CD4-positive, alpha-beta T cell (primary cell): ENCODE results near the gene BPIFA3. TPM values are rescaled to one million over a fixed set of nuclear protein-coding genes. Genes with fewer than 3 reads are reported as not detected.

ENCODE experiments used
- ATAC-seq: fragments of 200-7000 bp; cut with Tn5 transposase; one replicate; pipeline ENCODE4 v1.10.0; 2022; ENCODE audit warnings: mild to moderate bottlenecking; ENCODE audit not compliant: poor library complexity
- CTCF ChIA-PET: fragments of 350-600 bp; sonication (Branson Sonifier 250); formaldehyde crosslinking; loops from one replicate; lab custom pipeline; 2021; ENCODE audit warnings: antibody characterized with exemption, inconsistent platforms; lab: Charles Lee
- POLR2A ChIA-PET: fragments of 350-600 bp; sonication (Branson Sonifier 250); formaldehyde crosslinking; loops from one replicate; lab custom pipeline; 2021; ENCODE audit warnings: antibody characterized with exemption, inconsistent platforms; lab: Charles Lee
- DNase-seq, 14 experiments: peaks; one replicate each; pipeline ENCODE4 v3.0.0-alpha.2; 2013 to 2020; ENCODE audit warnings: mixed read lengths in 2 of 14
- H3K27ac ChIP-seq, 2 donors: one replicate each; pipeline versions ENCODE4 v1.5.1 to v1.7.0; 2013; ENCODE audit warnings: low read length in 2 of 2, low read depth in 1 of 2, mild to moderate bottlenecking in 1 of 2
- H3K27me3 ChIP-seq, 2 experiments: 1 replicate in 1 of 2; 2 replicates in 1 of 2; pipeline versions ENCODE4 v1.6.1 to v1.7.0; 2013; ENCODE audit warnings: low read length in 2 of 2, control low read depth in 1 of 2, mild to moderate bottlenecking in 1 of 2, moderate library complexity in 1 of 2; ENCODE audit not compliant: insufficient read depth in 2 of 2, control insufficient read depth in 1 of 2
- H3K36me3 ChIP-seq: one replicate; pipeline ENCODE4 v1.6.1; 2013; ENCODE audit warnings: low read length, control low read depth; ENCODE audit not compliant: insufficient read depth
- H3K4me1 ChIP-seq: one replicate; pipeline ENCODE4 v1.6.1; 2013; ENCODE audit warnings: low read length, control low read depth; ENCODE audit not compliant: insufficient read depth
- H3K4me3 ChIP-seq: one replicate; pipeline ENCODE4 v1.5.1; 2013; ENCODE audit warnings: mild to moderate bottlenecking, low read length, moderate library complexity
- H3K9me3 ChIP-seq, 2 experiments: 1 replicate in 1 of 2; 2 replicates in 1 of 2; pipeline versions ENCODE4 v1.6.1 to v1.7.0; 2013; ENCODE audit warnings: low read length in 2 of 2, mild to moderate bottlenecking in 2 of 2, control low read depth in 1 of 2, moderate library complexity in 1 of 2; ENCODE audit not compliant: control insufficient read depth in 1 of 2, insufficient read depth in 1 of 2
- H3K27ac Mint-ChIP-seq: one replicate; pipeline ENCODE4 v1.8.0; 2020; ENCODE audit warnings: mixed read lengths
- H3K27me3 Mint-ChIP-seq: one replicate; pipeline ENCODE4 v1.8.0; 2021; ENCODE audit warnings: mixed read lengths
- H3K36me3 Mint-ChIP-seq: one replicate; pipeline ENCODE4 v1.8.0; 2021; ENCODE audit warnings: low read depth, mixed read lengths
- H3K4me1 Mint-ChIP-seq: one replicate; pipeline ENCODE4 v1.8.0; 2021; ENCODE audit warnings: low read depth, mixed read lengths
- H3K4me3 Mint-ChIP-seq: one replicate; pipeline ENCODE4 v1.8.0; 2020; ENCODE audit warnings: mild to moderate bottlenecking, mixed read lengths
- H3K9me3 Mint-ChIP-seq: one replicate; pipeline ENCODE4 v1.8.0; 2020; ENCODE audit warnings: mixed read lengths
- intact Hi-C, 2 experiments: fragments of 100-400 bp; cut with DNase I in 1 of 2; cut with micrococcal nuclease in 1 of 2; formaldehyde crosslinking; loops; one replicate each; pipeline versions ENCODE4 v1.15.1 to v1.9.0; 2023 to 2025; cut with DNase I, micrococcal nuclease
- total RNA-seq, 174 experiments: library from RNA in 2 of 174; stranded (reverse) in 2 of 174; gene quantifications; one replicate each; pipeline ENCODE4 v1.2.3 and lab custom pipeline; 2021 to 2026
- TF ChIP-seq, protein P1 (sequence below): fragments of 200-600 bp; IDR thresholded peaks from one replicate; pipeline ENCODE4 v1.8.0; 2022; ENCODE audit warnings: antibody characterized with exemption, mild to moderate bottlenecking

The BPIFA3 gene
- total RNA-seq, 2 experiments from 2014 or later: not detected

DNA sequence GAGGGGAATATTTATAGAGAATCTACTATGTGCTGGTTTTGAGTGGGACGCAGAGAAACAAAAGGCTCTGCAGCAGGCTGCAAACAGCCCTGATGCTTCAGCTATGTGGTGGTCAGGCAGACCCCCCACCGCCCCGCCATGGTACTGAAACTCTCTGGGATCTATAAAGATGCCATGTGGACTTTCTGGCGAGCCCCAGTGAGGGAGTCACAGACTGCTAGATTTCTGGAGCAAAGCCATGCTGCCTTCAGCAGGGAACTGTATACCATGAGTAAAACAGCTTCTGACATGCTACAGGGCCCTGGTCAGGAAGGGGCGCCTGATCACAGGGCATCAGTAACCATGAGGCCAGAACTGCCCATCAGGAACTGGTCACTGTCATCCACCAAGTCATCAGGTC, 46.6 kb downstream of the BPIFA3 start:
- H3K27me3 ChIP-seq: peaks cover 9% of the 10 kb centered on the region in 2 experiments
- no peak overlapping the region for H3K4me3 ChIP-seq
- ATAC-seq: no peak
- no peak for DNase-seq
- intact Hi-C loops: no loop called here
- Mint-ChIP-seq H3K36me3 (no peaks in the 10 kb centered on the region), H3K9me3 (no peaks in the 10 kb centered on the region), H3K27me3 (peaks cover 64% of the 10 kb centered on the region), H3K27ac (no peak overlapping the region), H3K4me1 (no peaks in the 10 kb centered on the region), H3K4me3 (no peak overlapping the region)
- POLR2A ChIA-PET: no interaction called here
- no peaks in the 10 kb centered on the region for H3K4me1 ChIP-seq
- H3K36me3 ChIP-seq: no peaks in the 10 kb centered on the region
- CTCF ChIA-PET: no interaction called here
- TF ChIP-seq, protein P1, sequence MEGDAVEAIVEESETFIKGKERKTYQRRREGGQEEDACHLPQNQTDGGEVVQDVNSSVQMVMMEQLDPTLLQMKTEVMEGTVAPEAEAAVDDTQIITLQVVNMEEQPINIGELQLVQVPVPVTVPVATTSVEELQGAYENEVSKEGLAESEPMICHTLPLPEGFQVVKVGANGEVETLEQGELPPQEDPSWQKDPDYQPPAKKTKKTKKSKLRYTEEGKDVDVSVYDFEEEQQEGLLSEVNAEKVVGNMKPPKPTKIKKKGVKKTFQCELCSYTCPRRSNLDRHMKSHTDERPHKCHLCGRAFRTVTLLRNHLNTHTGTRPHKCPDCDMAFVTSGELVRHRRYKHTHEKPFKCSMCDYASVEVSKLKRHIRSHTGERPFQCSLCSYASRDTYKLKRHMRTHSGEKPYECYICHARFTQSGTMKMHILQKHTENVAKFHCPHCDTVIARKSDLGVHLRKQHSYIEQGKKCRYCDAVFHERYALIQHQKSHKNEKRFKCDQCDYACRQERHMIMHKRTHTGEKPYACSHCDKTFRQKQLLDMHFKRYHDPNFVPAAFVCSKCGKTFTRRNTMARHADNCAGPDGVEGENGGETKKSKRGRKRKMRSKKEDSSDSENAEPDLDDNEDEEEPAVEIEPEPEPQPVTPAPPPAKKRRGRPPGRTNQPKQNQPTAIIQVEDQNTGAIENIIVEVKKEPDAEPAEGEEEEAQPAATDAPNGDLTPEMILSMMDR: no peak
- H3K27ac ChIP-seq: no peak overlapping the region
- H3K9me3 ChIP-seq: peaks cover 0 to 4% of the 10 kb centered on the region in 2 experiments

DNA sequence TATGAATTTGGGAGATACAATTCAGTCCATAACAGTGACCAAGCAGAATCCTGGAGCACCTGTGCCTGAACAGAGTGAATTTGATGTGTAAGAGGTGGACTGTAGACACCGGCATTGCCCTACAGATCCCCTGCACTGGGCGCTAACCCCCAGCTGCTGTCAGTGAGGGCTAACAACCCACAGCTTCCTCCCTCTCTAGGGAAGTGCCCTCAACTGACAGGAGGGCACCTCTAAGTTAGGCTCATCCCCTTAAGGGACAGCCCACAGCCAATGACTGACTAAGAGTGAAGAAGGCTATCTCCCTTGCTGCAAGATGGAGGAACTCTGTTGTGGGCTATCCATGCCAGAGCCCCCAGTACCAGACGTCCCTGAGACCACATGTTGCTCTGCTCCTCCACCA, 50.5 kb downstream of the BPIFA3 start:
- Histone ChIP-seq H3K27me3 (peaks cover 9% of the 10 kb centered on the region in 2 experiments), H3K36me3 (no peaks in the 10 kb centered on the region), H3K4me1 (no peaks in the 10 kb centered on the region), H3K4me3 (no peak overlapping the region), H3K9me3 (no peaks in the 10 kb centered on the region), H3K27ac (no peak overlapping the region)
- no peak for ATAC-seq
- H3K4me1 Mint-ChIP-seq: no peaks in the 10 kb centered on the region
- POLR2A ChIA-PET: no interaction called here
- peaks cover 50% of the 10 kb centered on the region for H3K27me3 Mint-ChIP-seq
- DNase-seq: peak in 1 of 14 experiments; percentile 9
- H3K27ac Mint-ChIP-seq: no peak overlapping the region
- TF ChIP-seq, protein P1: no peak
- H3K9me3 Mint-ChIP-seq: no peaks in the 10 kb centered on the region
- CTCF ChIA-PET: no interaction called here
- H3K36me3 Mint-ChIP-seq: no peaks in the 10 kb centered on the region
- intact Hi-C loops: no loop called here
- H3K4me3 Mint-ChIP-seq: no peak overlapping the region

DNA sequence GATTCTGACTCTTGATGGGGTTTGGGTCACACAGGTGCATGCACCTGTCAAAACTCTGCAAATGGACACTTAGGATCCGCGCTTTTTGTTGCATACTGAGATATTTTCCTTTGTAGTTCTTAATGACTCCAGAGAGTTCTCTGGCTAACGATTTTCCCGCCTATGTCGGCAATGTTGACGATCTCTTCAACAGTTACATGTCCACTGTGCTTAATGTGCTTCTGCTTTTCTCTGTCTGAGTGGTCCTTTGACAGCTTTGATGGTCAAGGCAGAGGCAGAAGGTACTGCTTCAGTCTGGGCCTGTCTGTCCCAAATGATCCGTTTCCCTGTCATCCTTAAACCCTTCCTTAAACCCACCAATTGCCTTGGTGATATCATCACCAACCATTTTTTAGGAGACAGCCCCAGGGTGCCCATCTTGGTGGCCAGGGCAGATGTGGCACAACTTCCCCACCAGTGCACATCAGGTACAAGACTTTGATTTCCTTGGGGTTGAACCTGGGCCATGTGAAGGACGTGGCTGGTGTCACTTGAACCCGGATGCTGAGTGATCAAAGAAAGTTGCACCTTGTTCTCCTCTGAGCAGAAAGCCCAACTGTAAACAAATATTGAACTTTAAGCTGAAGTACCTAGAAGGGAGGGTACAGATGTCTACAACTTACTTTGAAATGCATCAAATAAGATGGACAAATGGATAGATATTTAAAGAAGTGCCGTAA, 55.2 kb downstream of the BPIFA3 start:
- Histone ChIP-seq H3K4me3 (no peak overlapping the region), H3K4me1 (no peaks in the 10 kb centered on the region), H3K36me3 (no peaks in the 10 kb centered on the region), H3K9me3 (no peaks in the 10 kb centered on the region), H3K27ac (no peak overlapping the region), H3K27me3 (peaks cover 0 to 3% of the 10 kb centered on the region in 2 experiments)
- Mint-ChIP-seq H3K4me3 (no peak overlapping the region), H3K9me3 (no peaks in the 10 kb centered on the region), H3K36me3 (no peaks in the 10 kb centered on the region), H3K27ac (no peak overlapping the region), H3K4me1 (no peaks in the 10 kb centered on the region), H3K27me3 (peaks cover 26% of the 10 kb centered on the region)
- ChIA-PET POLR2A (no interaction called here), CTCF (no interaction called here)
- ATAC-seq (no peak), DNase-seq (no peak)
- TF ChIP-seq, protein P1: no peak
- intact Hi-C loops: no loop called here
